Measurements from ENCODE around the gene DCBLD1. TPM values are rescaled to one million over a fixed set of nuclear protein-coding genes. Genes with fewer than 3 reads are reported as not detected.

The DCBLD1 gene
- polyA plus RNA-seq, 1 donor (not counting 4 experiments of a cell fraction or from before 2014, with no cell fraction given) = 21.7 TPM

- Histone ChIP-seq H3K27me3 (ENCODE audit: control insufficient read depth, extremely low read depth, insufficient read depth, low read length) (no peaks in the 10 kb centered on the region), H3K4me2 (ENCODE audit: control insufficient read depth, extremely low read depth, insufficient read depth, low read depth, low read length) (no peak overlapping the region), H3K27ac (ENCODE audit: control insufficient read depth, insufficient read depth, low read length) (no peak overlapping the region), H3K9me3 (ENCODE audit: control insufficient read depth, low read depth, low read length) (no peaks in the 10 kb centered on the region), H3K79me2 (ENCODE audit: control insufficient read depth, insufficient read depth, low read length) (no peaks in the 10 kb centered on the region), H3K36me3 (ENCODE audit: control insufficient read depth in 2 of 2, extremely low read depth in 1 of 2, insufficient read depth in 2 of 2, low read length in 2 of 2) (peaks cover 9 to 20% of the 10 kb centered on the region in 2 experiments), H3K9me1 (ENCODE audit: control insufficient read depth, extremely low read depth, insufficient read depth, low read length) (peaks cover 3% of the 10 kb centered on the region), H2AFZ (ENCODE audit: control insufficient read depth, low read length) (no peak overlapping the region), H4K20me1 (ENCODE audit: control insufficient read depth, extremely low read depth, insufficient read depth, low read length) (no peaks in the 10 kb centered on the region), H3K4me1 (ENCODE audit: control insufficient read depth, extremely low read depth, insufficient read depth, low read length) (peaks cover 44% of the 10 kb centered on the region), H3K4me3 (ENCODE audit: control insufficient read depth in 2 of 3, extremely low read depth in 1 of 3, insufficient read depth in 2 of 3, low read depth in 1 of 3, low read length in 3 of 3) (no peak overlapping the region), H3K9ac (ENCODE audit: control insufficient read depth, extremely low read depth, insufficient read depth, low read length) (no peak overlapping the region)
- no peak for FAIRE-seq
- no peak for DNase-seq (ENCODE audit: low read depth, low spot score)
- dilution Hi-C loops (cut with MboI; ENCODE audit: extremely low pct_ligation_motif_present, low sequenced_read_pairs) = no loop called here
- TF ChIP-seq CTCF (optimal IDR thresholded peaks at IDR 0.05 in 1 of 3, IDR thresholded peaks at IDR 0.05 in 1 of 3, conservative IDR thresholded peaks at IDR 0.05 in 1 of 3; ENCODE audit: extremely low read depth in 1 of 3, insufficient read depth in 2 of 3, low read length in 3 of 3) (no peak), EZH2 (IDR thresholded peaks at IDR 0.05; ENCODE audit: low read length) (no peak)
Measured at GRCh38 chr6:117550618-117551242, 68.3 kb downstream of the DCBLD1 start.

DNA sequence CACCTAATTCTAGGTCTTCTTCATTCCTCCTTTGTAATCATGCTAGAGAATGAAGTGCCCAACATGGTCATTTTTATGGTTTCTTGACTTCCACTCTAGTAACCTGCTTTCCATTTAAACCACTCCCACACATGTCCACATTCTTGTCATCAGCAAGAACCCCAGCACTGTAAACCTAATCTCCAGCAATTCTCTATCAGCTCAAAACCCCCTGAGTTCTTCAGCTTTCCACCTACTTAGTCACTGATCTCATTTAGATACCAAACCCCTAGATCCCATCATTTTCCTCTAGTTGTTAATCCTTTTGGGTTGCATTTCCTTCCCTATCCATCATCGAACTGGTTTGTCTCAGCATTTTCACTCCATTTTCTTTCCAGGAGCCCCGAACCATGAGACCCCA is 70.1 kb downstream of the DCBLD1 start:
- FAIRE-seq (no peak), DNase-seq (ENCODE audit: low read depth, low spot score) (no peak)
- Histone ChIP-seq H3K4me2 (ENCODE audit: control insufficient read depth, extremely low read depth, insufficient read depth, low read depth, low read length) (no peak overlapping the region), H3K27ac (ENCODE audit: control insufficient read depth, insufficient read depth, low read length) (no peak overlapping the region), H3K79me2 (ENCODE audit: control insufficient read depth, insufficient read depth, low read length) (no peaks in the 10 kb centered on the region), H3K9ac (ENCODE audit: control insufficient read depth, extremely low read depth, insufficient read depth, low read length) (no peak overlapping the region), H3K9me3 (ENCODE audit: control insufficient read depth, low read depth, low read length) (no peaks in the 10 kb centered on the region), H3K36me3 (ENCODE audit: control insufficient read depth in 2 of 2, extremely low read depth in 1 of 2, insufficient read depth in 2 of 2, low read length in 2 of 2) (peaks cover 0 to 11% of the 10 kb centered on the region in 2 experiments), H2AFZ (ENCODE audit: control insufficient read depth, low read length) (no peak overlapping the region), H3K9me1 (ENCODE audit: control insufficient read depth, extremely low read depth, insufficient read depth, low read length) (peaks cover 3% of the 10 kb centered on the region), H3K27me3 (ENCODE audit: control insufficient read depth, extremely low read depth, insufficient read depth, low read length) (no peaks in the 10 kb centered on the region), H3K4me3 (ENCODE audit: control insufficient read depth in 2 of 3, extremely low read depth in 1 of 3, insufficient read depth in 2 of 3, low read depth in 1 of 3, low read length in 3 of 3) (no peak overlapping the region), H4K20me1 (ENCODE audit: control insufficient read depth, extremely low read depth, insufficient read depth, low read length) (no peaks in the 10 kb centered on the region), H3K4me1 (ENCODE audit: control insufficient read depth, extremely low read depth, insufficient read depth, low read length) (peaks cover 43% of the 10 kb centered on the region)
- dilution Hi-C loops (cut with MboI; ENCODE audit: extremely low pct_ligation_motif_present, low sequenced_read_pairs) = no loop called here
- TF ChIP-seq EZH2 (IDR thresholded peaks at IDR 0.05; ENCODE audit: low read length) = no peak
- TF ChIP-seq CTCF (optimal IDR thresholded peaks at IDR 0.05 in 1 of 3, IDR thresholded peaks at IDR 0.05 in 1 of 3, conservative IDR thresholded peaks at IDR 0.05 in 1 of 3; ENCODE audit: extremely low read depth in 1 of 3, insufficient read depth in 2 of 3, low read length in 3 of 3) = no peak

Measured in keratinocyte (primary cell).